Endodermal cell (in vitro differentiated cells): ENCODE measurements around the gene BOK. TPM values are rescaled to one million over a fixed set of nuclear protein-coding genes. Genes with fewer than 3 reads are reported as not detected.

ENCODE experiments used
- DNase-seq: peaks from one replicate; pipeline ENCODE4 v3.0.0-alpha.2; 2017
- H3K27ac ChIP-seq: 2 replicates; pipeline ENCODE4 v1.5.1; 2013; ENCODE audit warnings: mild to moderate bottlenecking, low read depth, low read length, moderate library complexity
- H3K27me3 ChIP-seq: 2 replicates; pipeline ENCODE4 v1.6.1; 2013; ENCODE audit warnings: mild to moderate bottlenecking, low read length, moderate library complexity; ENCODE audit not compliant: insufficient read depth, control insufficient read depth, poor library complexity, severe bottlenecking
- H3K36me3 ChIP-seq: 2 replicates; pipeline ENCODE4 v1.7.0; 2013; ENCODE audit warnings: mild to moderate bottlenecking, low read length, moderate library complexity; ENCODE audit not compliant: control insufficient read depth, insufficient read depth
- H3K4me1 ChIP-seq: one replicate; pipeline ENCODE4 v1.7.0; 2013; ENCODE audit warnings: low read length; ENCODE audit not compliant: control insufficient read depth, insufficient read depth
- H3K4me3 ChIP-seq: 2 replicates; pipeline ENCODE4 v1.5.1; 2013; ENCODE audit warnings: mild to moderate bottlenecking, low read length, moderate library complexity
- H3K9ac ChIP-seq: 2 replicates; pipeline ENCODE4 v1.6.1; 2013; ENCODE audit warnings: mild to moderate bottlenecking, low read length, moderate library complexity; ENCODE audit not compliant: poor library complexity, severe bottlenecking; ENCODE audit errors: extremely low read depth
- H3K9me3 ChIP-seq: 2 replicates; pipeline ENCODE4 v1.6.1; 2013; ENCODE audit warnings: mild to moderate bottlenecking, low read length, moderate library complexity; ENCODE audit not compliant: control insufficient read depth
- H3K27ac Mint-ChIP-seq: 2 replicates; pipeline ENCODE4 v1.8.0; 2020; ENCODE audit warnings: mixed read lengths
- H3K27me3 Mint-ChIP-seq: 2 replicates; pipeline ENCODE4 v1.8.0; 2021; ENCODE audit warnings: mild to moderate bottlenecking, mixed read lengths; ENCODE audit not compliant: insufficient read depth
- H3K36me3 Mint-ChIP-seq: 2 replicates; pipeline ENCODE4 v1.8.0; 2020; ENCODE audit warnings: low read depth, mixed read lengths
- H3K4me1 Mint-ChIP-seq: 2 replicates; pipeline ENCODE4 v1.8.0; 2020; ENCODE audit warnings: mixed read lengths
- H3K4me3 Mint-ChIP-seq: 2 replicates; pipeline ENCODE4 v1.8.0; 2020; ENCODE audit warnings: mild to moderate bottlenecking, moderate library complexity, mixed read lengths
- H3K9me3 Mint-ChIP-seq: 2 replicates; pipeline ENCODE4 v1.8.0; 2020; ENCODE audit warnings: mild to moderate bottlenecking, mixed read lengths
- CTCF ChIP-seq: fragments of 200-600 bp; sonication (generic); conservative IDR thresholded peaks from 2 replicates; pipeline ENCODE4 v1.5.0; 2021; ENCODE audit warnings: antibody characterized with exemption, mild to moderate bottlenecking
- WGBS, 2 experiments: methylation state at CpG; one replicate each; pipeline versions ENCODE4 v1.1.5 to v1.1.7; 2013; ENCODE audit warnings: missing lambda C conversion rate in 2 of 2, mixed read lengths in 1 of 2; ENCODE audit not compliant: insufficient coverage in 1 of 2, insufficient read length in 1 of 2; 5-methylcytosine and 5-hydroxymethylcytosine counted together
- total RNA-seq, 2 donors: library from RNA; stranded (reverse); fragmentation: NEBNext Ultra II Directional in 1 of 2; extraction: Animal tissue kit (Norgen Biotek cat#: 25700) in 1 of 2; gene quantifications; 2 replicates in 1 of 2; 3 replicates in 1 of 2; pipeline ENCODE4 v1.2.1, GENCODE V29; 2021

Gene BOK
- total RNA-seq, 2 donors from 2014 or later, result 23.4 to 24.5 TPM

DNA sequence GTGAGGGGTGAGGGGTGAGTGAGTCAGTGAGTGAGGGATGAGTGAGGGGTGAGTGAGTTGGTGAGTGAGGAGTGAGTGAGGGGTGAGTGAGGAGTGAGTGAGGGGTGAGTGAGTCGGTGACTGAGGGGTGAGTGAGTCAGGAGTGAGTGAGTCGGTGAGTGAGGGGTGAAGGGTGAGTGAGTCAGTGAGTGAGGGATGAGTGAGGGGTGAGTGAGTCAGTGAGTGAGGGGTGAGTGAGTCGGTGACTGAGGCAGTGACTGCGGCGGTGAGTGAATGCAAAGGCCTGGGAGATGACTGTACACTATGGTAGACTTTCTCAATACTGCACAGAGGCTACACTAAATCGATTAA, 61.8 kb downstream of the BOK start:
- no peak for DNase-seq
- TF ChIP-seq CTCF, result no peak
- H3K27ac Mint-ChIP-seq, result no peak overlapping the region
- H3K9ac ChIP-seq, result no peak overlapping the region
- no peaks in the 10 kb centered on the region for H3K4me1 ChIP-seq
- no peaks in the 10 kb centered on the region for H3K27me3 ChIP-seq
- no peak overlapping the region for H3K4me3 Mint-ChIP-seq
- peaks cover 16% of the 10 kb centered on the region for H3K4me1 Mint-ChIP-seq
- H3K27ac ChIP-seq, result no peak overlapping the region
- peaks cover 29% of the 10 kb centered on the region for H3K36me3 Mint-ChIP-seq
- peaks cover 28% of the 10 kb centered on the region for H3K36me3 ChIP-seq
- no peak overlapping the region for H3K4me3 ChIP-seq
- H3K9me3 ChIP-seq, result peaks cover 8% of the 10 kb centered on the region
- no peaks in the 10 kb centered on the region for H3K27me3 Mint-ChIP-seq
- 95 to 100% methylated on average over 5 to 6 of the region's 6 CpGs for WGBS, 2 experiments
- H3K9me3 Mint-ChIP-seq, result peaks cover 6% of the 10 kb centered on the region

Other genes with a start within 250 kb of the BOK start
- gene HDLBP, start 243.1 kb upstream of the BOK start, total RNA-seq, result 100 to 1,000 TPM; 344 to 374 TPM
- gene SEPTIN2, start 242.8 kb upstream of the BOK start, total RNA-seq, result 100 to 1,000 TPM; 365 to 380 TPM
- gene FARP2, start 202.5 kb upstream of the BOK start, total RNA-seq, result 10 to 100 TPM; 36.4 to 51.4 TPM
- 100 to 1,000 TPM; 226 to 252 TPM for gene STK25, start 50.2 kb upstream of the BOK start, total RNA-seq
- 10 to 100 TPM; 54.6 to 66.1 TPM for gene THAP4, start 78.4 kb downstream of the BOK start, total RNA-seq
- 100 to 1,000 TPM; 126 to 166 TPM for gene ATG4B, start 78.9 kb downstream of the BOK start, total RNA-seq
- 10 to 100 TPM; 60.9 to 62.4 TPM for gene DTYMK, start 128.1 kb downstream of the BOK start, total RNA-seq
- gene ING5, start 143.3 kb downstream of the BOK start, total RNA-seq, result 10 to 100 TPM; 44.9 to 53.1 TPM
- gene D2HGDH, start 175.9 kb downstream of the BOK start, total RNA-seq, result 10 to 100 TPM; 25.1 to 34.8 TPM
- under 1 TPM; 0.57 to 0.91 TPM for gene GAL3ST2, start 218.1 kb downstream of the BOK start, total RNA-seq